GM19467 (cell line): Measurements from ENCODE around the gene MKRN1.
"Not testable (repeated sequence)": the region's sequence is repeated elsewhere in the genome, so short reads cannot be mapped to it uniquely, and the experiment has no call there.

Source experiments
- ATAC-seq: cut with Tn5 transposase; IDR thresholded peaks from one replicate; pipeline ENCODE4 v1.9.1; 2021; ENCODE audit warnings: mild to moderate bottlenecking, moderate library complexity; ENCODE audit not compliant: unreplicated experiment

The MKRN1 gene

GRCh38 chr7:140485500-140486265, 6.4 kb upstream of the MKRN1 start:
- ATAC-seq, result no peak

DNA sequence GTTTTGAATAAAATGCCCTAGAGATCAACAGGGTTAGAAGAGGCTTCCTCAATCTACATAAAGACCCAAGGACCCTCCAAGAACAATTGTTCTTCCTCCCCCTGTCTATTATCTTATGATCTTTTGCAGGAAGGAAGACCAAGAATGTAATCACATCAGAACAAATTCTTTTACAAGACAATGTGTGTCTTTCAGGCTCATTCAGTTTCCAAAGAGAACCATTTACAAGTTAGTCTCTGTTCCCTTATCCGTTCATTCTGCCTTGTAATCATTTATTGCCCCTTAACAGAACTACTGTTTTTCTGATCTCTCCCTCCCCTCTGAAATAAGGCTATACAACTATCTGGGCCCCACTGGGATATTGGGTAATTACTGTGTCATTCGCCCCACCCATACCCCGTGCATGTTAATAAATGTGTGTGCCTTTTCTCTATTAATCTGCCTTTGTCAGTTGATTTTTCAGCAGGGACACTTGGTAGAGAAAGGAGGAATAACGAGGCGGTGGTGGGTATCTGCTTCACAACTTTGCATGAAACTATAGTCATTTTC, 5.7 kb upstream of the MKRN1 start:
- no peak for ATAC-seq

GRCh38 chr7:140484479-140484878, 5.2 kb upstream of the MKRN1 start:
- no peak for ATAC-seq

GRCh38 chr7:140479739-140480084, 407 bp upstream of the MKRN1 start:
- no peak for ATAC-seq

GRCh38 chr7:140478246-140479061, 851 bp downstream of the MKRN1 start:
- peak; percentile 14 for ATAC-seq

DNA sequence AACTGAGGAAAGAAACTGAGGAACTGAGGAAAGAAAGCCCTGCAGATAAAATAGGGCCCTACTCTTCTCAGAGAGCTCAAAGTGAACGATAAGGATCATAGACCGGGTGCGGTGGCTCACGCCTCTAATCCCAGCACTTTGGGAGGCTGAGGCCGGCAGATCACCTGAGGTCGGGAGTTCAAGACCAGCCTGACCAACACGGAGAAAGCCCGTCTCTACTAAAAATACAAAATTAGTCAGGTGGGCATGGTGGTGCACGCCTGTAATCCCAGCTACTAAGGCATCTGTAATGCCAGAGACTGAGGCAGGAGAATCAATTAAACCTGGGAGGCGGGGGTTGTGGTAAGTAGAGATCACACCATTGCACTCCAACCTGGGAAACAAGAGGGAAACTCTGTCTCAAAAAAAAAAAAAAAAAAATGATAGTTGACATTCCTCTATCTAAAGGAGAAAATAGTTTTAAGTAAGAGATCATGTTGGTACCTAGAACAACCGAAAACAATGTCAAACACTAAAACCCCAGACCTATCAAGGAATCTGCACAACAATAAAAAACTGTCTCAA, 2.5 kb downstream of the MKRN1 start:
- ATAC-seq, result no peak

GRCh38 chr7:140475747-140476333, 3.5 kb downstream of the MKRN1 start:
- no peak for ATAC-seq

DNA sequence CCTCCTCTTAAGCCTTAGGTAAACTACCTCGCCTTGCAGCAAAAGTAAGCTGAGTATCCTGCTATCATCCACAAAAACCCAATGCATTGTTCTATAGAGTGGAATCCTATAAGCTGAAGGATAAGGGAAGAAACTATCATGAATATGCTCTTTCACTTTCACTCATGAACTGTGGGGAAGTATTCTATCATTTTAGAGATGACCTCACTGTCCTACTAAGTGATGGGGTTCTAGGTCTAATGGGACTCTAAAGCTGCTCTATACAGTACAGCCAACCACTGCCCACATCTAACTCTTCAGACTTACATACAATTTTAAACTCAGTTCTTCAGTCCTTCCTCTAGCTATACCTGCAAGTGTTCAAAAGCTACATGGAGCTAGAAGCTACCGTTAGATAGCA, 16.2 kb downstream of the MKRN1 start:
- ATAC-seq, result no peak

- no peak for ATAC-seq
Observed at GRCh38 chr7:140458916-140459315, 20.4 kb downstream of the MKRN1 start.

- ATAC-seq, result no peak
Observed at GRCh38 chr7:140458201-140458600, 21.1 kb downstream of the MKRN1 start.

DNA sequence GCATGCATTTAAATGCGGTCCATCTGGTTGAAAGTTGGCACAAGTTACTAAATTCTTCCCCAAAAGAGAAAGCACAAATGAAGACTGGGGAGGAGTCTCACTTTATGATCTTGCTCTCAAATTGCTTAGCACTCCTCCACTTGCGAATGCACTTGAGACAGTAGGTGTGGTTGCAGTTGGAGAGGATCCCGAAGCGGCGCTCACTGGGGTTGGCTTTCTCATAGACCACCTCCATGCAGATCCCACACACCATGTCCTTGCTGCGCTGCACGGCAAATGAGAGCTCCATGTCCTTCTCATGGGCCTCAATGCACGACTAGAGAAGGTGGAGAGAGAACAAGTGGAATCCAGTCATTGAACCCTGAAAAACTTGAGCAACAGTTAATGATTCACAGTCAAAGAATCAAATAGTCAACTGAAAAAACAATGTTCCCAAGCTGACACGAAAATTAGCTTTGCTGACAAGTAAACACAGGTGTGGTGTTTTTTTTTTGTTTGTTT, 22.7 kb downstream of the MKRN1 start:
- ATAC-seq, result no peak

DNA sequence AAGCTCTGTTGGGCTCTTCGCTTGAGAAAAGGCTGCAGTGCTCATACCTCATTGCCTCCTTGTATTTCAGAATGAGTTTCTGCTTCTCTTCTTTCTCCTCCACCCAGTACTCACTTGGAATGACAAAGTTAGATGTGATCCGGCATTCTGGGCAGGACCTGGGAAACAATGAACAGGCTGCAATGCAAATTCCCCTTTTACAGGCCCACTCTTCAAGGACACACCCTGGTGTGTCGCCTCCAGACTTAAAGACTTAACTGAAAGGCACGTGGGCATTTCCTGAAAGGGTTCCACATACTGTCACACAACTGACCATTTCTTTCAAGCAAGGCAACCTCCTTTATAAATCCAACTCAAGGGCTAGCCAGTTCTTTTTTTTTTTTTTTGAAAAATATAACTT, 23.6 kb downstream of the MKRN1 start:
- no peak for ATAC-seq

DNA sequence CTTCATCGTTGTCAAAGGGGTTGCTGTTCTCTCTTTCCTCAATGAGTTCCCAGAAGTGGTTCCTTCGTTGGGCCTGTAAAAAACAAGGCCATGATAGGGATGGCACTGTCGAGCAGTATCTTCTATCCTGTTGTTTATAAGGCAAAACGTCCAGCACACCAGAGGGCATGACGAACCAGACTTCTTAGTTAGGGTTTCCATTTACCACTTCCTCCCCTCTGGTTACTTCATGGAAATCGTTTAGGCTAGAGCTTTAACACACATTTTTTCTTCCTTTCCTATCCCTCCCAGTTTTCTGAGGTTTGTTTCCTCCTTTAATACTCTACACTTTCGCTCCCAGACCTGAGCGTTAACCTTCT, 24.7 kb downstream of the MKRN1 start:
- ATAC-seq, result no peak

DNA sequence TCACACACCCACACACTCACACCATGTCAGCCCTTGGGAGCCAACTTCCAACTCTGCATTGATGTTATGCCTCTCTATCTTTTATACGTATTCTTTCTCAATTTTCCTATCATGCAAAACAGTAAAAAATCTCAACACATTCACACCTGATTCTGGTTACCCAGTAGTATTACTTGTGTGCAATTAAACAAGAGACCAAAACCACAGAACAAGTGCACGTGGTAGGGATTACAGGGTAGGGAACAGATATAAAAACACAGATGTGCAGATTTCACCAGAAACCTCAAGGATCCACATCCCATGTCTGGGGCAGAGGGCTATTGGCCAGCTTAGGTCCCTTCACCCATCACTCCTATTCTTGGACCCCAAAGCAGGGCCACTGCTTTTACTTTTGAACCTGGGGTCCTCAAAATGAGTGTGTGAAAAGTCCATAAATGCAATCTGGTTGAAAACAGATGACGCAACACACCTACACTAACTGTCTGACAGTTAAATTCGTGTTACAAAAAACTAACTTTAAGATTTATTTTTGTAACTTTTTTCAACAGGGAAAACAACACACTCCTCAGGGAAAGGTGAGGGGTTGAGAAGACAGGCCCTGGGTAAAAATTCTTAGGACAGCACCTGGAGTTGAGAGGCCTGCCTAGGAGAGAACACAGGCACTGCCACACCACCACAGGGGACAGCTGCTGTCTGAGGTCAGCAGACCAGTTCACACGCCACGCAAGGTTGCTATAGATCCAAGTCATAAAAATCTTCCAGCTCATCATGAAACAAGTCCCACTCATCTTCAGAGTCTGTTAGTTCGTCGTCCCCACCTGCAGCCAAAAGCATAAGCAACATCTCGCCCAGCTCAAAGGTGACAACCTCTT, 25.3 kb downstream of the MKRN1 start:
- not testable (repeated sequence) for ATAC-seq

DNA sequence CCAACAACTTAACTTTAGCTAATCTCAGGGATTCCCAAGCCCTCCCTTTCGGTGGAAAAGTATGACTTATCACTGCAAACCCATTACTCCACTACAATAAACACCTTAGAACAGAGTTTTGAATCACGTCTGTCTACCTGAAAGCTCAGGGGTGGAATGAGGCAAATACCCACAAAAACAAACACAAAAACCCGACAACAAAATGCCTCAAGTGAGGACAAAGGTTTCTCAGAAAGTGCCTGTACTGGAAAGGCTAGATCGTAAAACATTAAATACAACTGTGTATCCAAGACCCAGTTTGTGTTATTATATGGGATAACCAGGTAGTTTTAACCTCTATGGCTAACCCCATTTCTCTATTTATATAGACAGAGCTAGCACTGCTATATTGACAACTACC, 26.0 kb downstream of the MKRN1 start:
- ATAC-seq, result no peak

GRCh38 chr7:140451716-140452115, 27.6 kb downstream of the MKRN1 start:
- ATAC-seq, result no peak

DNA sequence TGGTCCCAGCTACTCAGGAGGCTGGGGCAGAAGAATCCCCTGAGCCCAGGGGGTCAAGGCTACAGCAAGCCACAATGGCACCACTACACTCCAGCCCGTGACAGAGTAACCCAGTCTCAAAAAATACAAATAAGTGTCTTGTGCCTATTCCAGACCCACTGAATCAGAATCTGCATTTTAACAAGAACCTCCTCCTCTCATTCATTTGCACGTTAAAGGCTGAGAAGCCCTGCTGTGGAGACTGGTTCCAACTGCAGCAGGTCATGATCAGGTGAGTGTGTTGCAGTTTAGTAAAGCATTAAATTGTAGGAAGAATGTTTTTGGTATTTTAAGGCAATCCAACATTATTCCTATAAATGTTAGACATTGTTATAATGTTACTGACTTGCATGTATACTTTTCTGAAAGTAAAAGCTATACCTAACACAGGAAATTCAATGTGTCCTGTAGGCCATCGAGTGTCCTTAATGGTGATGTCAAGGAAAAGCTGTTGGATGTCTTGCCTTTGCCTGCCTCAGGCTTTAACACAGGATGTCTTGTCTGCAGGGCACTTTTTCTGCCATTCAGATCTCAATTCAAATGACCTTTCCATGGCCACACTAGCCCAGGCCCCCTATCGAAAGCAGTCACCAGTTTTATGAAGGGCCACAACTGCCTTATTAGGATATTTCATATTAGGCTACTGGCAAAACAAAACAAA, 30.4 kb downstream of the MKRN1 start:
- no peak for ATAC-seq

GRCh38 chr7:140447841-140448240, 31.5 kb downstream of the MKRN1 start:
- ATAC-seq, result no peak

DNA sequence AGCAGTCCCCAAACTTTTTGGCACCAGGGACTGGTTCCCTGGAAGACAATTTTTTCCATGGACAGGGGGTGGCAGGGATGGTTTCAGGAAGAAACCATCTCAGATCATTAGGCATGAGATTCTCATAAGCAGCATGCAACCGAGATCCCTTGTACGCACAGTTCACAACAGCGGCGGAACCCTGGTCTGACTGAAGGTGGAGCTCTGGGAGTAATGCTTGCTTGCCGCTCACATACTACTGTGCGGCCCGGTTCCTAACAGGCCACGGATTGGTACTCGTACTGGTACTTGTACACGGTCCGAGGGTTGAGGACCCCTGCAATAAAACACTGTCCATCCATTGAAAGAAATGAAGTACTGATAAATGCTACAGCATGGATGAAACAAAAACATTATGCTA, 32.8 kb downstream of the MKRN1 start:
- no peak for ATAC-seq

DNA sequence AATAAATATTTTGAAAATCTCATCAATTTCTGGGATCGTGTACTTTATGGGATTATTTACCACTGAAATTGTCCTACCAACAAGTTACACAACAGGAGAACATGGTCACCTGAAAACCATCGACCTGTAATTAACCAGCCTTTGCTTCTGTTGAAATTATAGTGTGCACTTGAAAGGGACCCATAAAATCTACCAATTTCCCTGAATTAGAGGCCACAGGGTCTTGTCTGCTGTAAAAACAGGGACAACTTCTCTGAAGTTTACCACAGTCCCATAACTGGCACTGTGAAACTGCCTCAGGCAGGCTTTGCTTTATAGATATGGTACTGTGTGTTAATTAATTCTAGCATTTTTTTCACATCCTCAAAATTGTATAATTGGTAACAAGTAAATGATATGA, 37.8 kb downstream of the MKRN1 start:
- no peak for ATAC-seq
